Upper lobe of left lung (tissue), 4 donors: ENCODE data around the gene AQP12B.
"Not testable (repeated sequence)": the region's sequence is repeated elsewhere in the genome, so short reads cannot be mapped to it uniquely, and the experiment has no call there.

Experiments used
- POLR2A ChIP-seq, 4 donors: fragments of 450-650 bp; IDR thresholded peaks; one replicate each; pipeline ENCODE4 v1.5.1; 2016 to 2017; ENCODE audit warnings: antibody characterized with exemption in 4 of 4, mild to moderate bottlenecking in 2 of 4
- TF ChIP-seq, protein P1 (sequence below), 6 experiments: fragments of 450-650 bp in 4 of 6; fragments of 200-600 bp in 2 of 6; sonication (generic) in 2 of 6; IDR thresholded peaks; one replicate each; pipeline ENCODE4 v1.5.1; 2016 to 2019; ENCODE audit warnings: antibody characterized with exemption in 6 of 6

DNA sequence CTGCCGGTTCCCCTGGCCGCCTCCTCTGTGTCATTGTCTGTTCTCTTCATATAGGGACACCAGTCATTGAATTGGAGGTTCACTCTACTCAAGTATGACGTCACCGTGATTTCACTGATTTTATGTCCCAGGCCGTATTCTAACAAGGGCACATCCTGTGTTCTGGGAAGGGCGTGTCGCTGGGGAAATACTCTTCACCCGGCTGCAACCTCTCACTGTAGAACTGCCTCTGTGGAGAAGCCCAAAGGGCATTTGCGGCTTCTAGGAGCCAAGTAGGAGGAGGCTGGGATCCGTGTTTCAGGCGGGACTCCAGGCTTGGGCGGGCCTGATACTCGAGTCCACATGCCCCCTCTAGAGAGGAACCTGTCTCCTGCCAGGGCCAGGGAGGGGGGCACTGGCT, 13.8 kb upstream of the AQP12B start:
- TF ChIP-seq, protein P1, sequence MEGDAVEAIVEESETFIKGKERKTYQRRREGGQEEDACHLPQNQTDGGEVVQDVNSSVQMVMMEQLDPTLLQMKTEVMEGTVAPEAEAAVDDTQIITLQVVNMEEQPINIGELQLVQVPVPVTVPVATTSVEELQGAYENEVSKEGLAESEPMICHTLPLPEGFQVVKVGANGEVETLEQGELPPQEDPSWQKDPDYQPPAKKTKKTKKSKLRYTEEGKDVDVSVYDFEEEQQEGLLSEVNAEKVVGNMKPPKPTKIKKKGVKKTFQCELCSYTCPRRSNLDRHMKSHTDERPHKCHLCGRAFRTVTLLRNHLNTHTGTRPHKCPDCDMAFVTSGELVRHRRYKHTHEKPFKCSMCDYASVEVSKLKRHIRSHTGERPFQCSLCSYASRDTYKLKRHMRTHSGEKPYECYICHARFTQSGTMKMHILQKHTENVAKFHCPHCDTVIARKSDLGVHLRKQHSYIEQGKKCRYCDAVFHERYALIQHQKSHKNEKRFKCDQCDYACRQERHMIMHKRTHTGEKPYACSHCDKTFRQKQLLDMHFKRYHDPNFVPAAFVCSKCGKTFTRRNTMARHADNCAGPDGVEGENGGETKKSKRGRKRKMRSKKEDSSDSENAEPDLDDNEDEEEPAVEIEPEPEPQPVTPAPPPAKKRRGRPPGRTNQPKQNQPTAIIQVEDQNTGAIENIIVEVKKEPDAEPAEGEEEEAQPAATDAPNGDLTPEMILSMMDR (IDR thresholded peaks at IDR 0.05) = not testable (repeated sequence)
- not testable (repeated sequence) for TF ChIP-seq POLR2A (IDR thresholded peaks at IDR 0.05)
